ENCODE results near the gene KCMF1.

Gene KCMF1

DNA sequence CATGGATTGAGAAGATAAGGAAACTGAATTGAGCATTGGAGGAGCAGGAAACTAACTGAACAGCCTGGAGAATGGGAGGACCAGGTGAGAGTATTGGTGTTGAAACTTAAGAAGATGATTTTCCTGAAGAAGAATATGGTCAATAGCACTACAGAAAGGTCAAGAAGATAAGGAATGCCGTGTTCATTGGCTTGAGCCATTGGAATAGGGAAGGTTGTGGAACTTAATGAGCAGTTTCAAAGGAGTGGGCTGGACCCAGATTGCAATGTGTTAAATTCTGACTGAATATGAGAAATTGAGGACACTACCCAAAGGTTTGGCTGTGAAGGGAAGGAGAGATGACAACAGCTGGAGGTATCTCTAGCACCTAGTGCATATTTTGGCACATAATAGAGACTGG, 19.0 kb downstream of the KCMF1 start:
- H3K4me3 Mint-ChIP-seq, result no peak overlapping the region
- no peaks in the 10 kb centered on the region for H3K9me3 Mint-ChIP-seq
- peaks cover 24% of the 10 kb centered on the region for H3K4me1 Mint-ChIP-seq (ENCODE audit: low read depth)

DNA sequence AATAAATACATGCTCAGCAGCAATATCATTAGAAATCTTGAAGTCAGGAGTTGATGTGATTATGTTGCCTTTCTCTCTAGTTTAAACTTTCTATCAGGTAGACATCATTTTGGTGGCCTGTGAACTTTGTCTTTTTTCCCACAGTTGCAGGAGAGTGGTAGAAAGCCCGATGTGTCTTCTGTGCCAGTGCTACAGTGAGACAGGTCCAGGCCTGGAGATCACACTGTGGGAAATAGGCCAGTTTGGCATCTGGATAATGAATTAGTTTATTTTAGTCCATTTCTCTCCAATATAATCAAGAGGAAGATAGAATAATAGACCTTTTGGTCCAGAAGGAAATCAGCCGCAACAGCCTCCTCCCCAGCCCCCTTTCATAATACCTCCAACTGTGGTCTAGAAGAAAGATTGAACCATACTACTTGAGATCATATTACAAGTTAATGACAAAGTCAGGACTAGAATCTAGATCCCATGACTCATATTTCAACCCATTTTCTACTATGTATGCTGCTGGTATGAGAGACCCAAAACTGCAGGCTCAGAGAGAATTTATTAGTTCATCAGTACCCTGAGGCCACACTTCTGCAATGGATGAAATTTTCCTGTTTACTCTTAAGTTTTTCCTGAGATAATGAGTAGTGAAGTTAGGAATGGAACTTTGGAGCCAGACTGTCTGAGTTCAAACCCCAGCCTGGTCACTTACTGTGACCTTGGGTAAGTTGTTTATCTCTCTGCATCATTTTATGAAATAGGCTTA, 20.6 kb downstream of the KCMF1 start:
- H3K36me3 Mint-ChIP-seq (ENCODE audit: low read depth), result peaks cover 2% of the 10 kb centered on the region
- H3K9me3 Mint-ChIP-seq, result no peaks in the 10 kb centered on the region
- no peaks in the 10 kb centered on the region for H3K27me3 Mint-ChIP-seq (ENCODE audit: low read depth)
- H3K27ac Mint-ChIP-seq, result no peak overlapping the region
- H3K4me1 Mint-ChIP-seq (ENCODE audit: low read depth), result peaks cover 24% of the 10 kb centered on the region
- H3K4me3 Mint-ChIP-seq, result no peak overlapping the region

More for the DNA sequence above, 19.0 kb downstream of the KCMF1 start:
- Mint-ChIP-seq H3K27me3 (ENCODE audit: low read depth) (no peaks in the 10 kb centered on the region), H3K27ac (no peak overlapping the region), H3K36me3 (ENCODE audit: low read depth) (peaks cover under 1% of the 10 kb centered on the region)

DNA sequence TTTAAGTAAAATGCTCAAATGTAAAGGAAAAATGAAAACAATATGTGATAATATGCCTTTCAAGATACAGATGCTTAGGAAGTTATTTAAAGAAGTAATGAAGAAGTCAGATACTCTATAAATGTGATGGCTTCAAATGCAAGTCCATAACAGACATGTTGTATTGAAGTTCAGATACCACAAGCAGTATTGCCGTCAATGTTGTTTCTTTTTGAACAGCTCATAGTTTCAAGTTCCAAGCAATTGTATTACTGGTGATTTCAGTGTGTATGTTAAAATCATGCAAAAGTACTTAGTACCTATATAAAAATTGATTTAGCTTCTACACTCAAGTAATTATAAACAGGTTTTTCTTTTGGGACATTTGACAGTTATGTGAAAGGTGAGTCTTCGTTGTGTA, 24.9 kb downstream of the KCMF1 start:
- no peak overlapping the region for H3K4me3 Mint-ChIP-seq
- H3K9me3 Mint-ChIP-seq, result no peaks in the 10 kb centered on the region
- peak overlapping the region; percentile 19 for H3K27ac Mint-ChIP-seq
- H3K36me3 Mint-ChIP-seq (ENCODE audit: low read depth), result peaks cover 6% of the 10 kb centered on the region
- peaks cover 20% of the 10 kb centered on the region for H3K4me1 Mint-ChIP-seq (ENCODE audit: low read depth)
- H3K27me3 Mint-ChIP-seq (ENCODE audit: low read depth), result no peaks in the 10 kb centered on the region

DNA sequence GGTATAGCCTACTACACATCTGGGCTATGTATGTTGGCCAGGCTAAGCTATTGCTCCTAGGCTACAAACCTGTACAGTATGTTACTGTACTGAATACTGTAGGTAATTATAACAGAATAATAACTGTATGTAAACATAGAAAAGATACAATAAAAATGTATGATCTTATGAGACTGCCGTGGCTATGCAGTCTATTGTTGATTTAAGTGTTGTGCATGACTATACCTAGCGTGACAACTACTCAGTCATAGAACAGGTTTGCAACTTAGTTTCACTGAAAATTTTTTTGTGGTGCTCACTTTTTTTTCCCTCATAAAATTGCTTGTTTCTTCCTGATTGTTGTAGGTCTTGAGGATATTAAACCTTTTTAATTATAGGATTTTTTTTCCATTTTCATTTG, 25.9 kb downstream of the KCMF1 start:
- no peaks in the 10 kb centered on the region for H3K9me3 Mint-ChIP-seq
- H3K27ac Mint-ChIP-seq, result no peak overlapping the region
- peaks cover 6% of the 10 kb centered on the region for H3K36me3 Mint-ChIP-seq (ENCODE audit: low read depth)
- H3K4me1 Mint-ChIP-seq (ENCODE audit: low read depth), result peaks cover 21% of the 10 kb centered on the region
- H3K4me3 Mint-ChIP-seq, result no peak overlapping the region
- no peaks in the 10 kb centered on the region for H3K27me3 Mint-ChIP-seq (ENCODE audit: low read depth)

DNA sequence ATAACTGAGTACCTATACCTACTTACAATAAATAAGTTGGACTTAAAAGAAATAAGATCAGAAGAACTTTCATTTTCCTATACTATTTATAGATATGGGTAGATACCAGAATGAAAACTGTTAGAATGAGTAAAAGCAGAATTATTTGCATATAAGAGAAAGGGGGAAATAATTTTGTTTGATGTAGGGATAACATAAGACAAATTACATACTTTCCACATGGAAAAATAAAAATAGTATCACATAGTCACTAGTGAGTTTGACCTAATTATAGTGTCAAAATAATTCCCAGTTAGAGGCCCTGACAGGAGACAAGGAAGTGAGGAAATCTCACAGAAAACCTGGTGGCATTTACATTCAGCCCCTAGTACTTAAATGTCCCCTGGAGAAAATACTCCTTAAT, 28.6 kb downstream of the KCMF1 start:
- Mint-ChIP-seq H3K4me3 (no peak overlapping the region), H3K27me3 (ENCODE audit: low read depth) (no peaks in the 10 kb centered on the region), H3K9me3 (no peaks in the 10 kb centered on the region), H3K27ac (peak overlapping the region; percentile 28), H3K4me1 (ENCODE audit: low read depth) (peaks cover 30% of the 10 kb centered on the region), H3K36me3 (ENCODE audit: low read depth) (peaks cover 7% of the 10 kb centered on the region)

DNA sequence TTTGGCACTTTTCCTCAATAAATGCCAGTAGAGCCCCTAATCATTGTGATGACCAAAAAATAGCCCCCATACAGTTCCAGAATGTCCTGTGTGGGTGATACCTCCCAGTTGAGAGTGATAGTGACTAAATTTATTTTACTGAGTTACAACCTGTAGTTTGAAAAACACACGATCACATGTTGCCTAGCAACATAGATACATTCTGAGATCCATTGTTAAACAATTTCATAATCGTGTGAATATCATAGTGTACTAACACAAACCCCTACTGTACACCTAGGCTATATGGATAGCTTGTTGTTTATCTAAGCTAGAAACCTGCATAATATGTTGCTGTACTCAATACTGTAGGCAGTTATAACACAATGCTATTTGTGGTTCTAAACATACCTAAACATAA, 30.6 kb downstream of the KCMF1 start:
- Mint-ChIP-seq H3K36me3 (ENCODE audit: low read depth) (peaks cover 10% of the 10 kb centered on the region), H3K9me3 (no peaks in the 10 kb centered on the region), H3K27ac (peak overlapping the region; percentile 36), H3K27me3 (ENCODE audit: low read depth) (no peaks in the 10 kb centered on the region), H3K4me1 (ENCODE audit: low read depth) (peaks cover 28% of the 10 kb centered on the region), H3K4me3 (no peak overlapping the region)

DNA sequence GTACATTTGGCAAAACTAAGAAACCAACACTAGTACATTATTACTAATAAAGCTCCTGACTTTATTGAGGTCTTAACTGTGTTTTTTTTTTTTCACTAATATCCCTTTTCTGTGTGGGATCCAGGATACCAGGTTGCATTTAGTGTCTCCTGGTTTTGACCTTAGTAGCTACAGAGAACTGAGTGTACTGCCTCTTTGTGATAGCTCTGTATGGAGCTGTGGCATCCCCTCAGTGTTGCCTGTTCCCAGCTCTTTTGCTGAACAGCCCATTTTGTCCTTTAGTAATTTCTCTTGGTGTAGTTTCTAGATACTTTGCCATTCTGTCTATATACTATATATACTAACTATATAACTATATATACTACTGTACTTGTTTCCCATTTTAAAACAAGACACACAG, 31.6 kb downstream of the KCMF1 start:
- H3K4me1 Mint-ChIP-seq (ENCODE audit: low read depth), result peaks cover 30% of the 10 kb centered on the region
- H3K36me3 Mint-ChIP-seq (ENCODE audit: low read depth), result peaks cover 16% of the 10 kb centered on the region
- no peaks in the 10 kb centered on the region for H3K27me3 Mint-ChIP-seq (ENCODE audit: low read depth)
- no peak overlapping the region for H3K27ac Mint-ChIP-seq
- H3K9me3 Mint-ChIP-seq, result no peaks in the 10 kb centered on the region
- no peak overlapping the region for H3K4me3 Mint-ChIP-seq

DNA sequence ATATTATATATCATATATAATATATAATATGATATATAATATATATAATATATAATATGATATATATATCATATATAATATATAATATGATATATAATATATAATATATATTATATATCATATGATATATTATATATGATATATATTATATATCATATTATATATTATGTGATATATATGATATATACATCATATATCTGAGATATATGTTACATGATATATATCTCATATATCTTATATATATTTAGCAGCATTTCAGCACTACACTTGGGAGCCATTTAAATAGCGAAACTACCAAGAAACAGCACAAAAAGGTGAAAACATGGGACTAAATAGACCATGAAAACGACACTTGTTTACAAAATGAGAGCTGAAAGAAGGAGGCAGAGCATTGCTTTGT, 37.3 kb downstream of the KCMF1 start:
- H3K4me3 Mint-ChIP-seq, result no peak overlapping the region
- H3K27me3 Mint-ChIP-seq (ENCODE audit: low read depth), result no peaks in the 10 kb centered on the region
- no peak overlapping the region for H3K27ac Mint-ChIP-seq
- H3K36me3 Mint-ChIP-seq (ENCODE audit: low read depth), result peaks cover 27% of the 10 kb centered on the region
- no peaks in the 10 kb centered on the region for H3K9me3 Mint-ChIP-seq
- peaks cover 51% of the 10 kb centered on the region for H3K4me1 Mint-ChIP-seq (ENCODE audit: low read depth)

DNA sequence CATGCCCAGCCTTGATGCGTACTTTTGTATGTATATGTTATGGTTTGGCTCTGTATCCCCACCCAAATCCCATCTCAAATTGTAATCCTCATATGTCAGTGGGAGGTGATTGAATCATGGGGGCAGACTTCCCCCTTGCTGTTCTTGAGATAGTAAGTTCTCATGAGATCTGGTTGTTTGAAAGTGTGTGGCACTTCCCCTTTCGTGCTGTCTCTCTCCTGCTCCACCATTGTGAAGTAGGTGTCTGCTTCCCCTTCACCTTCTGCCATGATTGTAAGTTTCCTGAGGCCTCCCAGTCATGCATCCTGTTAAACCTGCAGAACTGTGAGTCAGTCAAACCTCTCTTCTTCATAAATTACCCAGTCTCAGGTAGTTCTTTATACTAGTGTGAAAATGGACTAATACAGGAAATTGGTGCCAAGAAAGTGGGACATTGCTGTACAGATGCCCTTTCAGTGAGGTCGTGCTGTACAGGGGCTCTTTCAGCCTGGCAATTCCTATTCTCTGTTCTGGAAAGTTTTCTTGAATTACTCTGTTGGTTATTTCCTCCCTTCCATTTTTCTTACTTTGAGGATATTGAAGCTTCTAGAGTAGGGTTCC, 38.2 kb downstream of the KCMF1 start:
- H3K4me3 Mint-ChIP-seq, result no peak overlapping the region
- peaks cover 47% of the 10 kb centered on the region for H3K4me1 Mint-ChIP-seq (ENCODE audit: low read depth)
- no peaks in the 10 kb centered on the region for H3K9me3 Mint-ChIP-seq
- H3K36me3 Mint-ChIP-seq (ENCODE audit: low read depth), result peaks cover 25% of the 10 kb centered on the region
- H3K27me3 Mint-ChIP-seq (ENCODE audit: low read depth), result no peaks in the 10 kb centered on the region
- peak overlapping the region; percentile 42 for H3K27ac Mint-ChIP-seq

DNA sequence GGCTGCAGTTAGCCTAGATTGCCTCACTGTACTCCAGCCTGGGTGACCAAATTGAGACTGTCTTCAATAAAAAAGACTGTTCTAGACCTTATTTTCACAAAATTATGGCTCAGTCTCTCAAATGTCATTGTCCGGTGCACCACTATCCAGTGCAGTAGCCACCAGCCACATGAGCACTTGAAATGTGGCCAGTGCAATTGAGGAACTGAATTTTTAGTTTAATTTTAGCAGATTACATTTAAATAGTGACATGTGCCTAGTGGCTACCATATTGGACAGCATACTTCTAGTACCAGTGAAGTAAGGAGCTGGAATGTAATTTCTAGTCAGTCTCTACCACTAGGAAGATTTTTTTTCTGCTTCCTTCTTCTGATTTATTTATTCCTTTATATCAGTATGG, 39.4 kb downstream of the KCMF1 start:
- H3K36me3 Mint-ChIP-seq (ENCODE audit: low read depth), result peaks cover 25% of the 10 kb centered on the region
- H3K9me3 Mint-ChIP-seq, result no peaks in the 10 kb centered on the region
- H3K4me1 Mint-ChIP-seq (ENCODE audit: low read depth), result peaks cover 53% of the 10 kb centered on the region
- H3K27ac Mint-ChIP-seq, result no peak overlapping the region
- H3K27me3 Mint-ChIP-seq (ENCODE audit: low read depth), result no peaks in the 10 kb centered on the region
- no peak overlapping the region for H3K4me3 Mint-ChIP-seq

DNA sequence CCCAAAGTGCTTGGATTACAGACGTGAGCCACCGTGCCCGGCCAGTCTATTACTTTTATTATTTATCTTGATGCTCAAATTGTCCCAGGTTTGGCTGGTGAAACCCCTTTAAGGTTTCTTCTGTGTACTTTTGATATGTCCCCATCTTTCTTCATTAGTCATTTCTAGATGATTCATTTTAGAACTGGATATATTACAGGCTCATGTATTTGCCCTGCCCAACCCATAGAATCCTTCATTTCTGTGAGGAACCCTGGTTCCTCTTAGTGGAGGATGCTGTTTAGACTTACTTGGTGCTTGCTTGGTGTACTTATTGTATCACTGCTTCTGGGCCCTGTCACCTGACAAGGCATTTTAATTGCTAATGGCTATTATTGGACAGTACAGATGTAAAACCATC, 40.1 kb downstream of the KCMF1 start:
- Mint-ChIP-seq H3K27me3 (ENCODE audit: low read depth) (no peaks in the 10 kb centered on the region), H3K27ac (no peak overlapping the region), H3K4me3 (no peak overlapping the region)

DNA sequence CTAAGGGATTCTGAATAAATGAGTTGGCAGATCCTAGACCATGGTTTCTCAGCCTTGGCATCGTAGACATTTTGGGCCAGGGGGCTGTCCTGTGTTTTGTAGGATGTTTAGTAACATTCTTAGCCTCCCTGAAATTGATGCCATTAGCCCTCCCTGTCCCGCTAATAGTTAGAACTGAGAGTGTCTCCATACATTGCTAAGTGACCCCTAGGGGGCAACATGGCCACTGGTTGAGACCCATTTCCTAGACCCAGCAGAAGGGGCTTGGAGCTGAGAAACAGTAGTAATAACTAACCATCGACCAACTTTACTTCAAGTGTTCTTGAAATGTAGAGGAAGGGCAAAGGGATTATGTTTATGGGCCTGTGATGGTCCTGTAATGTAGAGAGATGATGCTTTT, 40.8 kb downstream of the KCMF1 start:
- no peaks in the 10 kb centered on the region for H3K9me3 Mint-ChIP-seq
- H3K4me1 Mint-ChIP-seq (ENCODE audit: low read depth), result peaks cover 50% of the 10 kb centered on the region
- H3K27ac Mint-ChIP-seq, result no peak overlapping the region
- H3K27me3 Mint-ChIP-seq (ENCODE audit: low read depth), result no peaks in the 10 kb centered on the region
- no peak overlapping the region for H3K4me3 Mint-ChIP-seq
- H3K36me3 Mint-ChIP-seq (ENCODE audit: low read depth), result peaks cover 20% of the 10 kb centered on the region

More for the DNA sequence above, 40.1 kb downstream of the KCMF1 start:
- Mint-ChIP-seq H3K9me3 (no peaks in the 10 kb centered on the region), H3K4me1 (ENCODE audit: low read depth) (peaks cover 50% of the 10 kb centered on the region), H3K36me3 (ENCODE audit: low read depth) (peaks cover 20% of the 10 kb centered on the region)

DNA sequence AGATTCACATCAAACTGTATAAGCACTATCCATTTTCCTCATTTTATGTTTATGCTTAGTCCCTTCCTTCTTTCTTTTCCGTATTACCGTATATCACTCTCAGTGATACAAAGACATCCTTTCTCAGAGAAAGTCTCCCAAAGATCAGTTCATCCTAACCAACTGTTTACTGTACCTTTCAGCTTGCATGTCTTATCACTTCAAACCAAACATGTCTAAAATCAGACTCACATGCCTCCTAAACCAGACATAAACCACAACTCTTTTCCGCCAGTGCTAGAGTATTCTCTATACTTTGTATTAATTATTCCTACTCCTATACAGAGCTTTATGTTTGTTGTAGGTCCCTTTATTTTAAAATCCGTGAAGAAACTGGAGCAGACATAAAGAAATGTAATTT, 41.5 kb downstream of the KCMF1 start:
- H3K9me3 Mint-ChIP-seq, result no peaks in the 10 kb centered on the region
- peaks cover 49% of the 10 kb centered on the region for H3K4me1 Mint-ChIP-seq (ENCODE audit: low read depth)
- no peak overlapping the region for H3K4me3 Mint-ChIP-seq
- H3K36me3 Mint-ChIP-seq (ENCODE audit: low read depth), result peaks cover 15% of the 10 kb centered on the region
- H3K27me3 Mint-ChIP-seq (ENCODE audit: low read depth), result no peaks in the 10 kb centered on the region
- peak overlapping the region; percentile 43 for H3K27ac Mint-ChIP-seq

DNA sequence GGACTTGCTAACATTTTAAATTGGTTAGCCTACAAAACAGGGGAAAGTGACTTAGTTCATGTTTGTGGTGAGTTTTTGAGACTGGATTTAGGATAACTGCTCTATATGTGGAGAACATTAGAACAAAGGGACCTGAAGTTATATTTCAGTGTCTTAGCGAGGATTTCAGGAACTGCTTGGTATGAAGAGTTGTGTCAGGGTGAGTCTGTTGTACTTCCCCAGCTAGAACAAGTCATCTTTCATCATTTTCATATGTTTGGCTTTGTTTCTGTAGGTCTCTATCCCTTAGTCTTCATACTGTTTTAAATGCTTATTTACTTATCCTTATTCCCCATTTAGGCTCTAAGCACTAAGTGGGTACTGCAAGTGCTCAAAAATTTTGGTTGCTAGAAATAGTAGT, 41.9 kb downstream of the KCMF1 start:
- Mint-ChIP-seq H3K4me3 (no peak overlapping the region), H3K27ac (no peak overlapping the region), H3K27me3 (ENCODE audit: low read depth) (no peaks in the 10 kb centered on the region), H3K4me1 (ENCODE audit: low read depth) (peaks cover 52% of the 10 kb centered on the region), H3K9me3 (no peaks in the 10 kb centered on the region), H3K36me3 (ENCODE audit: low read depth) (peaks cover 16% of the 10 kb centered on the region)

DNA sequence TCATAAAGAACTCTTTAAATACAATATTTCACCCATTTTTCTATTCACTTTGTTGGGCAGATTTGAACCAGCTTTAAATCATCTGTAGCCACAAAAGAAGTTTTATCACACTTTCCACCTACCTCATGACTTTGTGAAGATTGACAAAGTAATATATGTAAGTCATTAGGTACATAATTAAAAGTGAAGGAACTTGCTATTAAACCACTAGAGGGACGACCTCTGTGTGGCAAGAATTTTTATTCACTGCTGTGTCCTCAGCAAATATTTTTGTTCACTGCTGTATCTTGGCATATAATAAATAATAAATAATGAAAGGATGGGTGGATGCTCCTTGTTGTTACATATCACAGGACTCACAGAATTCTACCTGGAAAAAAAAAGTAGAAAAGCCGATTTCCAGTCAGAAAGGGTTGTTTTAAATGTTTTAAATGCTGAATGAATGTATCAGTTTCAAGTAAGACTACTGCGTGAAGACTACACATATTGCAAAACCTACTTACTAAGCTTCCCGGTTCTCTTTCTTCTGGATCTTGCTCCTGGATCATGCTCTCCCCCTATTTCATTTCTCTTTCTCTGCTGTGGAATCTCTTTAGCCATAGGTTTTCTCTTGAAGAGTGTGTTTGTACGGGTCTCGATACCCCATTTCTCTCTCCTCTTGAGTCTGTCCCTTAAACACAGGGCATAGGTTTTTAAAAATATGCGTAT, 44.8 kb downstream of the KCMF1 start:
- Mint-ChIP-seq H3K36me3 (ENCODE audit: low read depth) (peaks cover 6% of the 10 kb centered on the region), H3K27ac (peak overlapping the region; percentile 52), H3K4me1 (ENCODE audit: low read depth) (peaks cover 46% of the 10 kb centered on the region), H3K9me3 (no peaks in the 10 kb centered on the region), H3K4me3 (no peak overlapping the region), H3K27me3 (ENCODE audit: low read depth) (no peaks in the 10 kb centered on the region)
